Right ventricle myocardium superior (tissue), 1 donor: Measurements from ENCODE around the gene PSMB8. TPM values are rescaled to one million over a fixed set of nuclear protein-coding genes. Genes with fewer than 3 reads are reported as not detected.
"Not testable (repeated sequence)": the region's sequence is repeated elsewhere in the genome, so short reads cannot be mapped to it uniquely, and the experiment has no call there.

Experiments used
- ATAC-seq: fragments of 200-7000 bp; cut with Tn5 transposase; one replicate; pipeline ENCODE4 v1.9.1; 2020; ENCODE audit warnings: mild to moderate bottlenecking; ENCODE audit not compliant: poor library complexity
- DNase-seq: peaks from one replicate; pipeline ENCODE4 v3.0.0-alpha.2; 2020
- intact Hi-C: fragments of 100-400 bp; cut with DNase I; formaldehyde crosslinking; loops from one replicate; pipeline ENCODE4 v1.11.2; 2022
- long read RNA-seq: library from polyadenylated mRNA; unstranded; transcript quantifications from one replicate; pipeline ENCODE4 v2.0.0, GENCODE V29; 2021
- total RNA-seq: library from RNA; stranded (reverse); fragmentation: NEBNext Ultra II Directional; extraction: Animal tissue kit (Norgen Biotek cat#: 25700); gene quantifications from one replicate; pipeline ENCODE4 v1.2.1, GENCODE V29; 2021
- donor health status: DM: no; HTN: yes; CAD: no; lungs with severe emphysema.

PSMB8 gene
- 16.7 TPM for total RNA-seq
- long read RNA-seq, transcript PSMB8-202 (6 exons, 1,124 nt) = major isoform, 18 of 26 reads
- long read RNA-seq, partial matches to known transcripts = 0 of 26 reads
- long read RNA-seq, other reads (novel, unspliced or antisense) = 5 of 26 reads

DNA sequence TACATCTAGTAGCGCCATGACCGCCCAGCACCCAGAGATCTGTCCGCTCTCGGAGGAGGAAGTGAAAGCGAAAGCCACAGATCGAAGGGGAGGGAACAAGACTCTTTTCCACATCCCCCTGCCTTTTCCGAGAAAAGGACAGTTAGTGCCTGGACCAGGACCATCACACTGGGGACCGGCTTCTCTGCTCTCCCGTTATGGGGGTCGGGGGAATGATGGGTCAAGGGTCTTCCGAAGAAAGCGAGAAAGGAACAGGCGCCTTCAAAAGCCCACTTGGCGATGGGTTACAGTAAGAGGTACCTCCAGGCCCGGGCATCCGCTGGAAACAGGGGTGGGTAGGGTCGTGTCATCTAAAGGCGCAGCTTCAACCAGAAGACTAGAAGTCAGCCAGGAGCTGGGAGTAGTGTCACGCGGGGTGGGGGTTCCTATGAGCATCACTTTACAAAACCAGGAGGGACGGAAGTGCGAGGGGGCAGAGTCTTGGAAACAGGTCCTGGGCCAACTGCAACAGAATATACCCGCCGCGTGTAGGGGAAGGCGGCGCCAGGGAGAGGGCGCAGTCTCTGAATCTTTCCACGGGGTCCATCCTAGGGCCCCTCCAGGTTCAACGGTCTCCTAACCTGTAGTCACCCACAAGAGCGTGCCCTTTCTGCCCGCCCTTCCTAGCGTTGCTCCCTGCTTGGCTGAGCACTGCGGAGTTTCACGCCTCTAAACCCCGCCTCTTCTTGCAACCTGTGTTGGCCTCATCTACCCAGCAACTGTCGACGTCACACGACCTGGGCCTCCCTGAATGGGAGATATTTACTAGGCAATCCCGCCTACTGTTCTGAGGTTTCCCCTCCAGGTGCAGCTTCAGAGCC is at the start of gene PSMB8:
PSMB8 (minus strand) TSS at position 69 of the 860 bp plus-strand sequence; CDS start at position 18, 51 bp downstream.
- intact Hi-C loops = no loop called here
- ATAC-seq (peak; percentile 98), DNase-seq (peak; percentile 97)

DNA sequence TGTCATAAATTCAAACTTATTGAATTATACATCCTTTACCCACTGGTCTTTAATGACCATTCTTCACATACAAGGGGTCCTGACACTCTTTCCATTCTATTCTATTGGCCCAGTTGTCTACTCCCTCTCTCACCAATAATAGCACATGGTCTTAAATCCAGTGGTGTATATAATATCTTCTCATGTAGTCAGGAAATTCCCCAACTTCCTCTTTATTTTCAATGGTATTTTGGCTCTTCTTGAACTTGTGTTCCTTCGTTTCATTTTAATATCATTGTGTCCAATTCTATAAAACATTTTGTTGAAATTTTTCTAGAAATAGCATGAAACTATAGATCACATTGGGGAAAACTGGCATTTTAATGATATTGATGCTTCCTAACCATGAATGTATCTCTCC is 47.0 kb upstream of the PSMB8 start:
- intact Hi-C loops = no loop called here
- DNase-seq (no peak), ATAC-seq (no peak)

GRCh38 chr6:32889533-32889932 is 45.7 kb upstream of the PSMB8 start:
- DNase-seq = no peak
- intact Hi-C loops = loop anchor here (5.0 kb wide), 2 partner anchors 43 to 93 kb away; no protein-coding TSS in a partner anchor
- ATAC-seq = no peak

DNA sequence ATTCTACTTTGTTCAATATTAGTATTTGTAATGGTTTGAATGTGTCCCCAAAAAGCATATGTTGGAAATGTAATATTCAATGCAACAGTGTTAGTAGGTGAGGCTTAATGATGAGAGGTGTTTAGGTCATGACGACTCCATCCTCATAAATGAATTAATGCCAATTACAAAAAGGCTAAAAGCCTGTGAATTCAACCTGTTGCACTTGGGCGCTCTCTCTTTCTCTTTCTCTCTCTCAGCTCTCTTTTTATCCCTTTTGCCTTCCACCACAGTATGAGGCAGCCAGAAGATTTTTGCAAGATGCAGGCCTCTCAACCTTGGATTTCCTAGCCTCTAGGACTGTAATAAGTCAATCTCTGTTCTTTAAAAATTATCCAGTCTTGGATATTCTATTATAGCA is 44.7 kb upstream of the PSMB8 start:
- intact Hi-C loops = loop anchor here (5.0 kb wide), 2 partner anchors 44 to 94 kb away; no protein-coding TSS in a partner anchor
- DNase-seq (no peak), ATAC-seq (no peak)

GRCh38 chr6:32887616-32888015 is 43.8 kb upstream of the PSMB8 start:
- ATAC-seq (no peak), DNase-seq (no peak)
- intact Hi-C loops = loop anchor here (5.0 kb wide), 2 partner anchors 45 to 95 kb away; no protein-coding TSS in a partner anchor

DNA sequence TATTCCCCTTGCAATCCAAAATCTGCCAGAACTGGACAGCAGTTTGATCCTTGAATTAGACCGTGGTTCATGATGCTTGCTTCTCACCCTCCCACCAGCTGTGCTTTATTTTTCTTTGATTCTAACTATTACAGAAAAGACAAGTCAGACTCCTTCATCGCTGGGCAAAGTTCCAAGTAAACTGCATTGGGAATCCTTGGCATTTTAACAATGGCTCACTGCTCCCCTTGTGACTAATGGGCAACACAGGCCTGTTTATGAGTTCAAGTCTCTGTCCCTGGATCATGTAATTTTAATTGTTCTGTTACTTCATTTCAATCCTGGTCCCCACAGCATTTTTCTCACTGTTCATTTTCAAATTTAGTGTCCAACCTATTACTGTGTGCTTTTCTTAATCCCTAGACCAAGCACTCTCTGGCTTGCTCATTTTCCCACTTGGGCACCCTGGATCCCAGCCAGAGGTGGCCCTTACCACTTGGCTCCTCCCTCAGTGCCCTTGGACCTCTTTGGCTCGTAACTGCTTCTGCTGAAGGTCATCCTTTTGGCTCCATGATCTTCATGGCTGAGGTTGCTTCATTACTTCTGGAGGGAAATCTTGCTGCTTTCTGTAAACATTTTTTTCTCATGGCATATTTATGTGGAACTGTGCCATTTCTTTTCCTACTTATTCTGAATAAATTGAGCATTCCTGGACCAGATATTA is 43.0 kb upstream of the PSMB8 start:
- no peak for DNase-seq
- ATAC-seq = no peak
- intact Hi-C loops = loop anchor here (5.0 kb wide), 2 partner anchors 45 to 95 kb away; no protein-coding TSS in a partner anchor

GRCh38 chr6:32885698-32886286 is 41.9 kb upstream of the PSMB8 start:
- intact Hi-C loops = loop anchor here (5.0 kb wide), 2 partner anchors 47 to 97 kb away; no protein-coding TSS in a partner anchor
- no peak for DNase-seq
- ATAC-seq = peak; percentile 78

GRCh38 chr6:32883789-32884188 is 39.9 kb upstream of the PSMB8 start:
- intact Hi-C loops = no loop called here
- ATAC-seq = peak; percentile 81
- DNase-seq = peak; percentile 48

DNA sequence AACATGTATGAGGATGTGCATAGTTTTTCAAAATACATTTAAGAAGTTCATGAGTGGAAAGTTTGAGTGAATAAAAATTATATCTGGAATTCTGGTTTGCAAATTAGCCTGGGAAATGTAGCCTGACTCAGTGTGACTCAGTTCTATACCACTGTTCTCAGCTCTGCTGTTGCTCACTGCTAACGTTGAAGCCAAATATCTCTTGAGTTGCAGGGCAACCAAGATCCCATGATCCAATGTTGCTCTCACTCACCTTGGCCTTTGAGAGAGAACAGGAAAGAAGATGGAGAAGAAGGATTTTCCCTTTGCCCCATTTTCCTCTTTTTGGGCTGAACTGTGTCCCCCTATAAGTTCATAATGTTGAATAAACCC is 39.0 kb upstream of the PSMB8 start:
- no peak for DNase-seq
- ATAC-seq = no peak
- intact Hi-C loops = no loop called here

DNA sequence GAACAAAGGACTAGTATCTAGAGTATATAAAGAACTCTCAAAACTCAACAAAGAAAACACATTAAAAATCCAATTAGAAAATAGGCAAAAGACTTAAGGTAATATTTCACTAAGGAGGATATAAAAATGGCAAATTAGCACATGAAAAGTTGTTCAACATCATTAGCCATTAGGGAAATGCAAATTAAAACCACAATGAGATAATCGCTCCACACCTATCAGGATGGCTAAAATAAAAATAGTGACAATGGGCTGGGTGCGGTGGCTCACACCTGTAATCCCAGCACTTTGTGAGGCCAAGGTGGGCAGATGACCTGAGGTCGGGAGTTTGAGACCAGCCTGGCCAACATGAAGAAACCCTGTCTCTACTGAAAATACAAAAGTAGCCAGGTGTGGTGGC is 37.1 kb upstream of the PSMB8 start:
- intact Hi-C loops, DNase-seq, ATAC-seq: not testable (repeated sequence)

GRCh38 chr6:32879691-32880090 is 35.8 kb upstream of the PSMB8 start:
- DNase-seq (no peak), ATAC-seq (no peak)
- intact Hi-C loops = no loop called here

- intact Hi-C loops = no loop called here
- ATAC-seq (no peak), DNase-seq (no peak)
These were observed 32.8 kb upstream of the PSMB8 start for GRCh38 chr6:32876603-32877002.

DNA sequence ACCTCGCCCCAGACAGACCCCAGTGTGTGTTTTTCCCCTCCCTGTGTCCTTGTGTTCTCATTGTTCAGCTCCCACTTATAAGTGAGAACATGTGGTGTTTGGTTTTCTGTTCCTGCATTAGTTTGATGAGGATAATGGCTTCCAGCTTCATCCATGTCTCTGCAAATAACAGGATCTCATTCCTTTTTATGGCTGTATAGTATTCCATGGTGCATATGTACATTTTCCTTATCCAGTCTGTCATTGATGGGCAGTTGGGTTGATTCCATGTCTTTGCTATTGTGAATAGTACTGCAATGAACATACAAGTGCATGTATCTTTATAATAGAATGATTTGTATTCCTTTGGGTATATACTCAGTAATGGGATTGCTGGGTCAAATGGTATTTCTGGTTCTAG is 30.1 kb upstream of the PSMB8 start:
- not testable (repeated sequence) for ATAC-seq

DNA sequence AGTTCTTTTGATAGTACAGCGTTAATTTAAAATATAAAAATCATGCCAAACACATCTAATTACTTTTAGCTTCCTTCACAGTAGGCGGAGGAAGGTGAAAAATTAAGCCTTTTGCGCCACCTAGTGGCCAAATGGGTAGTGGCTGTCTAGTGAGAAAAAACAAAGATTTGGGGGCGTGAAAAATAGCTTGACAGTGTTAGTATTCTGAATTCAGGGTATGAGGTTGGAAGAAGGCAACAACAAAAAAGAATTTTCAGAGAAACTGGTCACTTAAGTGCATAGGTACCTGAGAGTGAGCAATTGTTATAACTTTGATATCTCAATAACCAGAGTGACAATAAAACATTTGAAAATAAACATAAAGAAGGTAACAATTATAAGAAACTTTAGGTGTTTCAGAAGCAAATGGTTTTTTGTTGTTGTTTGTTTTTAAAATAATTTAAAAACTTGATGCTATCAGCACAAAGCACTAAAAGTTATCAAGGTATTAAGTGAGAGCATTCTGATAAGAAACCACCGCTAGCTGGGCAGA is 24.5 kb upstream of the PSMB8 start:
- peak; percentile 83 for ATAC-seq
- peak; percentile 82 for DNase-seq
- intact Hi-C loops = loop anchor here (5.0 kb wide), 1 partner anchor 36 kb away; no protein-coding TSS in a partner anchor

More for the DNA sequence above, 30.1 kb upstream of the PSMB8 start:
- intact Hi-C loops, DNase-seq: not testable (repeated sequence)

- DNase-seq (no peak), ATAC-seq (no peak)
- intact Hi-C loops = loop anchor here (5.0 kb wide), 1 partner anchor 35 kb away; no protein-coding TSS in a partner anchor
These were observed 23.9 kb upstream of the PSMB8 start for GRCh38 chr6:32867554-32868256.

GRCh38 chr6:32867022-32867477 is 23.2 kb upstream of the PSMB8 start:
- no peak for DNase-seq
- intact Hi-C loops = loop anchor here (5.0 kb wide), 1 partner anchor 35 kb away; no protein-coding TSS in a partner anchor
- ATAC-seq = no peak

GRCh38 chr6:32865724-32866443 is 22.0 kb upstream of the PSMB8 start:
- no peak for ATAC-seq

More at GRCh38 chr6:32865724-32866443, 22.0 kb upstream of the PSMB8 start:
- no peak for DNase-seq
- intact Hi-C loops = loop anchor here (5.0 kb wide), 1 partner anchor 34 kb away; no protein-coding TSS in a partner anchor
